Measurements from ENCODE around the gene KCNIP2.
"Not testable (repeated sequence)": the region's sequence is repeated elsewhere in the genome, so short reads cannot be mapped to it uniquely, and the experiment has no call there.

Gene KCNIP2

GRCh38 chr10:101828766-101829551 lies 14.6 kb downstream of the KCNIP2 start:
- DNase-seq (ENCODE audit: low read depth in 2 of 2): no peak

GRCh38 chr10:101827919-101828600 lies 15.5 kb downstream of the KCNIP2 start:
- DNase-seq (ENCODE audit: low read depth in 2 of 2): no peak

- DNase-seq (ENCODE audit: low read depth in 2 of 2): no peak
These were observed 16.7 kb downstream of the KCNIP2 start for GRCh38 chr10:101826852-101827434.

- DNase-seq (ENCODE audit: low read depth in 2 of 2): no peak
These were observed 18.9 kb downstream of the KCNIP2 start for GRCh38 chr10:101824736-101825135.

GRCh38 chr10:101818872-101819633 lies 24.5 kb downstream of the KCNIP2 start:
- DNase-seq (ENCODE audit: low read depth in 2 of 2): no peak

GRCh38 chr10:101818119-101818871 lies 25.3 kb downstream of the KCNIP2 start, which contains the start of gene OGA:
Gene OGA, minus strand, starts transcription at chr10:101818444. Its CDS starts 422 bp downstream, at chr10:101818022.
- peak; percentile 92 to 96 for DNase-seq (ENCODE audit: low read depth in 2 of 2)

- DNase-seq (ENCODE audit: low read depth in 2 of 2): no peak
These were observed 26.1 kb downstream of the KCNIP2 start for GRCh38 chr10:101817337-101818118.

- DNase-seq (ENCODE audit: low read depth in 2 of 2): no peak
These were observed 26.7 kb downstream of the KCNIP2 start for GRCh38 chr10:101816913-101817336.

- DNase-seq (ENCODE audit: low read depth in 2 of 2): no peak
These were observed 27.2 kb downstream of the KCNIP2 start for GRCh38 chr10:101816376-101816775.

- no peak for DNase-seq (ENCODE audit: low read depth in 2 of 2)
These were observed 29.0 kb downstream of the KCNIP2 start for GRCh38 chr10:101814466-101815071.

GRCh38 chr10:101812606-101813005 lies 31.0 kb downstream of the KCNIP2 start:
- no peak for DNase-seq (ENCODE audit: low read depth in 2 of 2)

- DNase-seq (ENCODE audit: low read depth in 2 of 2): no peak
These were observed 36.4 kb downstream of the KCNIP2 start for GRCh38 chr10:101807158-101807557.

- no peak for DNase-seq (ENCODE audit: low read depth in 2 of 2)
These were observed 40.1 kb downstream of the KCNIP2 start for GRCh38 chr10:101803511-101803910.

- no peak for DNase-seq (ENCODE audit: low read depth in 2 of 2)
These were observed 46.1 kb downstream of the KCNIP2 start for GRCh38 chr10:101797403-101798059.

GRCh38 chr10:101793526-101793925 lies 50.1 kb downstream of the KCNIP2 start:
- no peak for DNase-seq (ENCODE audit: low read depth in 2 of 2)

- DNase-seq (ENCODE audit: low read depth in 2 of 2): no peak
These were observed 53.9 kb downstream of the KCNIP2 start for GRCh38 chr10:101789686-101790085.

- DNase-seq (ENCODE audit: low read depth in 2 of 2): not testable (repeated sequence)
These were observed 54.4 kb downstream of the KCNIP2 start for GRCh38 chr10:101789231-101789630.

- DNase-seq (ENCODE audit: low read depth in 2 of 2): no peak
These were observed 57.8 kb downstream of the KCNIP2 start for GRCh38 chr10:101785801-101786200.

GRCh38 chr10:101784558-101784957 lies 59.0 kb downstream of the KCNIP2 start:
- no peak for DNase-seq (ENCODE audit: low read depth in 2 of 2)

All from stimulated activated CD8-positive, alpha-beta memory T cell treated with anti-CD3 and anti-CD28 coated beads, Interleukin-2, amount 100 ng/mL, for 1 hour (primary cell).